HG03196 (cell line): ENCODE results near the gene PRPF18.

Experiments used
- ATAC-seq: cut with Tn5 transposase; IDR thresholded peaks from one replicate; pipeline ENCODE4 v1.9.1; 2021; ENCODE audit not compliant: unreplicated experiment

Gene PRPF18

DNA sequence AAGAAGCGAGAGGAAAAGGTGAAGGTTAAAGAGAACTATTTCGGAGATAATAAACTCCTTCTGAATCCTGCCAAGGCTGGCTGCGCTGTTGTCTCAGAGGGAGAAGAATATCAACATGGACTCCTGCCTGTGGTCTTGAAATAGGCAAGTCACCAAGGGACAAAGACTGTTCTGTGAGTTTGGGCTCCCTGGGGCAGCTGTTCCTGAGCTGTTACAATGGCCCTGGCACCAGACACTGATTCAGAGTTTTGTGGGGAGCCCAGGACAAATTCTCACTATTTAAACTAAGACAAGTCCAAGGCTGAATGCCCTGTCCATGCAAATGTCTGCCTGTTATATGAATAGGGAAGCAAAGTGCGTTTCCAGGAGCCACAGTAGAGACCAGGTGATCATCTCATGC lies 81.4 kb downstream of the PRPF18 start:
- ATAC-seq: no peak

DNA sequence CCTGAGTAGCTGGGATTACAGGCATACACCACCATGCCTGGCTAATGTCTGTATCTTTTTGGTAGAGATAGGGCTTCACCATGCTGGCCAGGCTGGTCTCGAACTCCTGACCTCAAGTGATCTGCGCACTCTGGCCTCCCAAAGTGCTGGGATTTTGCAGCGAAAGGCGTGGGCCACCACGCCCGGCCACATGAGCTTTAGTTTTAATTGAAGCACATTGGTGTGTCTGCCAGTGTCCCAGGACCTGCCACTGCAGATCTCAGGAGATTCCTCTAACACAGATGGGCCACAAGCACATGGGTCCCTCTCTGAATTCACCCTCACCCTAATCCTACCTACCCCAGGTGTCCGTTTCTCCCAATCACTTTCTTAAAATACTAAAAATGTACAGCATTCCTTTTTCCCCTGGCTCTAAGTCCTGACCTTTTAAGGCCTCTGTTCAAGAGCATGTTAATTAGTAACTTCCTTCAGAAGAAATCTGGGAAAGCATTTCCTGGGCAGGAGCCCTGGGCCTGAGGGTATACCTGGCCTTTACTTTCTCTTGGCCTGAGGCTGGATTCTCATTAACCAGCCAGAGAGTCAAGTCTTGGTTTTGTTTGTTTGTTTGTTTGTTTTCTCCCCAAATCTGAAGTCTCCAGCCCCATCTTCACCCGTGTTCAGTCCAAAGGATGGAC lies 82.6 kb downstream of the PRPF18 start:
- ATAC-seq: no peak

DNA sequence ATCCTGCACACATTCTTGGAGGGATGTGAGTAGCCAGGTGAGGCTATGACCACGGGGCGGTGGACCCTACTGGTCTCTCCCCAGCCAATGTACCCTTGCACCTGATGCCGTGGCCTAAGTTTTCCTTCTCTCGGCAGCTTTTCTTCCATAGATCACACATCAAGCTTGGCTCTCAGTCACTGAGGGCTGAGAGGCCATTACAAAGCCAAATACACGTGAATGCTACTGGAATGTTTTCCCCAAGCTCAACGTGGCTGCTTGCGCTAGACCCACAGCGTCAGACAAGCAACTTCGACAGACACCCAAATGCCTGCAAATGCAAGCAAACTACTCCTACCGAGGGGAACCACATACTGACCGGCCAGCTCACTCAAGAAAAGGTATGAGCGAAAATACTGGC lies 83.1 kb downstream of the PRPF18 start:
- ATAC-seq: no peak

DNA sequence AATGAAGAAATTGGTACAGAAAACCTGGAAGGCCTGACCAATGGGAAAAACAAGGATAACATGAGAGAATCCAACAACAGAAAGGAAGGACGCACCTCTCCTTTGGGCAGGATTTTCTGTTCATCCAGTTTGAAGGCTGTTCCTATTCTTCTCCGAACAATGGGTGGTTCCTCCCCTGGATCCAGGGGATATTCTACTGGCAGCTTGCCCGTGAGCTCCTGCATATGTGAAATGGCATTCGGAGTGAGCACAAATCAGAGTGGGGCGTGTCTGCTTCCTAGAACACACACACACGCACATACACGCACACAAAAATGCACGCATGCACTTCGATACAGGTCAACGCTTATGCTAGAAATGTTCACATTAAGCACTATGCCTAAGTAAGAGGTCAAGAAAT lies 83.5 kb downstream of the PRPF18 start:
- ATAC-seq: no peak

DNA sequence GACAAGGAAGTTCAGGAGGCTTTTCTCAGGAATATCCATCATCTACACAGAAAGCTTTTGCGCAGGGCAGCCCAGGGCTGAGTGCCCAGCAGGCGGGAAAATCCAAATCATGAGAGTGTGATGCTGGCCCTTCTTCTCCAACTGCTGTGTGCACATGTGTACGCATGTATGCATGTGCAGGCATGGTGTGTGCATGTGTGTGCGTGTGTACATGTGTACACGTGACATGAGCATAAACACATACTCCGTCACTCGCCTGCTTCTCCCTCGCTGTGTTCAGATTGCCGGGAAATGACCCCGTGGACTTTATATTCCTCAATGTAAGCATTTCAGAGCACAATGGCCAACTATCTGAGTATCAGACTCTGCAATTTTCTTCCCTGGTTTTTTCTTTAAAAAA lies 85.1 kb downstream of the PRPF18 start:
- no peak for ATAC-seq

DNA sequence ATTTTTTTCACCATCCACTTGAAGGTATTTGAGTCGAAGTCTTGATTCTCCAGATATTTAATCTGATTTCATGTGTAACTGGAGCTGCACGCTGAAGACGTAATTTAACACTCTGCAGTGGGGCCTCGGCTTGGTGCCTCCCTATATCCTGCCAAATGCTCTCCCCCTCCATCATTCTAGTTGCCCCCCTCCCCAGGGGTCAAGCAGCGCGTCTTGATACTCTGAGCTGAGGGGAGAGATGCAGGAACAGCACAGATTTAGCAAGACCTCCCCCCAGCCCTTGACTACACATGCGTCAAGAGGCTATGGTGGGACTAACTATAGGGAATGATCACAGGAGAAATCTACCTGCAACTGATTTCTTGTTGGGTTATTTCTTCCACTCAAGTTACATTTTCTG lies 85.8 kb downstream of the PRPF18 start:
- ATAC-seq: no peak

DNA sequence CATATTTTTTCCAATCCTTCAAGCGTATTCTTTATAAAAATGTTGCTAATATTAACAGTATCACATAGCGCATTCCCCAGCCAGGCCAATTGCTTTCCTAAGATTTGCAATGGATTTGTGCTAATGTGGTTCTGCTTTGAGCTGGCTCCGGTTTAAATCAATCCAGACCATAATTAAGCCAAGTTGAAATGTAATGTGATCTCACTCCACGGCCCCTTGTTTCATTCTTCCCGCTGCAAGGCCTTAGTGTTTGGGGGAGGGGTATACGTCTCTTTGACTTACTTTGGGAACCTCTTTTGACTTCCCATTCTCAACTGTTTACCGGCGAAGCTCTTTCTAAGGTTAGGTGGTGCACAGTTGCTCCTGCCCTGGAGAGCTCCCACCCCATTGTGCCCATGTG lies 86.4 kb downstream of the PRPF18 start:
- no peak for ATAC-seq

DNA sequence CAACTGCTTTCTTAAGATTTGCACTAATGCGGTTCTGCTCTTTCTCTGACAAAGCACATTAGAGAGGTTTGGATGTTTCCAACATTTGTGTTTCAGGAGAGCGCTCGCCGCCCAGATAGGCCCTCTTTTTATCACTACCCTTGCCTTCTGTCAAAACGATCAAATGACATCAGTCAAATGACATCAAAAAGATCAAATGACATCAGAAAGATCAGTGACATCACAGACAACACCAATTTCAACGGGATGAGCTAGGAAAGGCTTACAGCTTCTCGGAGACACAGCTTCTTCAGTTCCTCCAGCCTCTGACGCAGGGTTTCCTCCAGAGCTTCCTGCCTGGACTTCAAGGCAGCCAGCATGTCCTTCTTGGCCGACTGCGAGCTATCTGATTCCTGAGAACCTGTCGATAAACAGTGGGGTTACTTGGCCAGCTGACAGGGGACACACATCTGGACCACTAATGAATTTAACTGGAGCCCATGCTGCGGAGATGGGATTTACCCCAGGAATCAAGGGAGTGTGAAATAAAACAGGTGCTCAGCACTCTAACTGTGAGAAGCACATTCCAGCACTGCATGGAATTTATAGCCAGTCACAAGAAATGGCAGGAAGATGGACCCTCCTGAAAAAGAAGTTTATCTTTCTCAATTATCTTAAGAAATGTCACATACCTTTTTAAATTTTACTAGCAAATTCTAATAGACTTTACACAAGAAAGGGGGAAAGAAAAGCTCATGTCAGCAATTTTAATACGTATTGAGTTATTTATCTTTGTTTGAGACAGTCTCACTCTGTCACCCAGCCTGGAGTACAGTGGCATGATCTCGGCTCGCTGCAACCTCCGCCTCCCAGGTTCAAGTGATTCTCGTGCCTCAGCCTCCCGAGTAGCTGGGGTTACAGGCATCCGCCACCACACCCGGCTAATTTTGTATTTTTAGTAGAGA lies 88.2 kb downstream of the PRPF18 start:
- ATAC-seq: no peak

DNA sequence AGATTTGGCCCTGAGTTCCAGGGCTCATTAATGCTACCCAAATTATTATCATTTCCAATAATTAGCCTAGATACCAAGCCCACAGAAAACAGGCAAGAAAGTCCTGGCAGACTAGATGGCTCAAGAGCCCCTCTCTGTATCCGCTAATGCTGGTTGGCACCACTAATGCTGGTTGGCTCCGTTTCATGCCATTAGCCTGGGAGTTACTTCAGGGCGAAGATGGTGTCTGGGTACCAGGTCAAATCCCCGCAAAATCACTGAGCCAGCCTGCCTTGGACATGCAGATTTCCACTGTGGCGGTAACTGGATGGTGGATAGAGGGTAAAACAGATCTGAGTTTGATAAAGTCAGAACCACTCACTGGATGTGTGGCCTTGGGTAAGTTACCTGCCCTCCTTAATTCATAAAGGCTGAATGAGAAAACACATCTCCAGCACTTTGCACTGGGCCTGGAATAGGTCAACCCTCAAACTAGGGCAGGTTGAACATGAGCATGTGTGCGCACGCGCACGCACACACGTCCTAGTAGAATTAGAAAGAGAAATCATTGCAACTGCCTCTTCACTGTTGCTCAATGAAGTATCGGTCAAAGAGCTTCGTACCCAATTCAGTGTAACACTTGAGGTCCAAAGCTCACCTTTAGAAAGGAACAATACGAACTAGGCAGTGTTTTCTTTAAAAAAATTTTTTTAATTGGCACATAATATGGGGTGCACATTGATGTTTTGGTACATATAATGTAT lies 91.5 kb downstream of the PRPF18 start:
- ATAC-seq: no peak
